Subcutaneous abdominal adipose tissue (tissue), 5 donors: ENCODE measurements around the gene CSTF2.
"Not testable (repeated sequence)": the region's sequence is repeated elsewhere in the genome, so short reads cannot be mapped to it uniquely, and the experiment has no call there.

ENCODE experiments used
- H3K27ac ChIP-seq: one replicate; pipeline ENCODE4 v1.7.0; 2013; ENCODE audit warnings: low read depth, mild to moderate bottlenecking, inconsistent platforms, low read length, moderate library complexity
- H3K27me3 ChIP-seq, 5 donors: one replicate each; pipeline ENCODE4 v1.7.0; 2013; ENCODE audit warnings: low read length in 5 of 5, inconsistent platforms in 1 of 5; ENCODE audit not compliant: control insufficient read depth in 5 of 5, insufficient read depth in 4 of 5
- H3K36me3 ChIP-seq, 5 donors: one replicate each; pipeline ENCODE4 v1.7.0; 2013; ENCODE audit warnings: low read length in 5 of 5; ENCODE audit not compliant: control insufficient read depth in 5 of 5, insufficient read depth in 5 of 5
- H3K4me1 ChIP-seq, 5 donors: one replicate each; pipeline ENCODE4 v1.7.0; 2013; ENCODE audit warnings: low read length in 5 of 5, mild to moderate bottlenecking in 3 of 5, moderate library complexity in 1 of 5; ENCODE audit not compliant: control insufficient read depth in 5 of 5, insufficient read depth in 5 of 5
- H3K4me3 ChIP-seq, 5 donors: one replicate each; pipeline ENCODE4 v1.7.0; 2013; ENCODE audit warnings: low read length in 5 of 5, low read depth in 1 of 5
- H3K9ac ChIP-seq, 5 donors: one replicate each; pipeline ENCODE4 v1.7.0; 2013; ENCODE audit warnings: low read length in 5 of 5, mild to moderate bottlenecking in 4 of 5, moderate library complexity in 3 of 5
- H3K9me3 ChIP-seq, 5 donors: one replicate each; pipeline ENCODE4 v1.7.0; 2013; ENCODE audit warnings: low read length in 5 of 5; ENCODE audit not compliant: control insufficient read depth in 5 of 5
- donor health status: healthy.
- donor health status: healthy.
- donor health status: healthy.
- donor health status: healthy.
- donor health status: healthy.

Gene CSTF2, protein sequence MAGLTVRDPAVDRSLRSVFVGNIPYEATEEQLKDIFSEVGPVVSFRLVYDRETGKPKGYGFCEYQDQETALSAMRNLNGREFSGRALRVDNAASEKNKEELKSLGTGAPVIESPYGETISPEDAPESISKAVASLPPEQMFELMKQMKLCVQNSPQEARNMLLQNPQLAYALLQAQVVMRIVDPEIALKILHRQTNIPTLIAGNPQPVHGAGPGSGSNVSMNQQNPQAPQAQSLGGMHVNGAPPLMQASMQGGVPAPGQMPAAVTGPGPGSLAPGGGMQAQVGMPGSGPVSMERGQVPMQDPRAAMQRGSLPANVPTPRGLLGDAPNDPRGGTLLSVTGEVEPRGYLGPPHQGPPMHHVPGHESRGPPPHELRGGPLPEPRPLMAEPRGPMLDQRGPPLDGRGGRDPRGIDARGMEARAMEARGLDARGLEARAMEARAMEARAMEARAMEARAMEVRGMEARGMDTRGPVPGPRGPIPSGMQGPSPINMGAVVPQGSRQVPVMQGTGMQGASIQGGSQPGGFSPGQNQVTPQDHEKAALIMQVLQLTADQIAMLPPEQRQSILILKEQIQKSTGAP

GRCh38 chrX:100819837-100820666, at the start of gene CSTF2:
Gene CSTF2, plus strand, starts transcription at chrX:100820391. Its CDS starts 26 bp downstream, at chrX:100820417.
- H3K4me1 ChIP-seq, result peaks cover 0 to 11% (median 5%) of the 10 kb centered on the region in 5 donors
- H3K4me3 ChIP-seq, result peak within 1 kb of the TSS; percentile 77 to 94 (median 86)
- peak within 1 kb of the TSS; percentile 34 for H3K27ac ChIP-seq
- peaks cover 0 to 16% (median 8%) of the 10 kb centered on the region in 5 donors for H3K27me3 ChIP-seq
- peak within 1 kb of the TSS; percentile 31 to 64 (median 49) for H3K9ac ChIP-seq
- H3K36me3 ChIP-seq, result peaks cover 10 to 22% (median 14%) of the 10 kb centered on the region in 5 donors
- H3K9me3 ChIP-seq, result peaks cover 0 to 3% (median 0%) of the 10 kb centered on the region in 5 donors

DNA sequence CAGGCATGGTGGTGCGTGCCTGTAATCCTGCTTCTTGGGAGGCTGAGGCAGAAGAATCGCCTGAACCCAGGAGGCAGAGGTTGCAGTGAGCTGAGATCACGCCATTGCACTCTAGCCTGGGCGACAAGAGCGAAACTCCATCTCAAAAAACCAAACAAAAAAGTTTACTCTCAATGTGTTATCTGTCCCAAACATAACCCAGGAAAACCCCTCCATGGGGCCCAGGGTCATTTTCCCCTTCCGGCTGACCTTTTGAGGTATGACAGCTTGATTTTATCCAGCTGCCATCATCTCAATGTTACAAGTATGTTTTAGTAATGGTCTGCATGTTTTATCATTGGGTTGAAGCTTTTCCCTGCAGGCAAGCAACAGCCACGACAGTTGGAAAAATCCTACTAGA, 23.8 kb upstream of the CSTF2 start:
- not testable (repeated sequence) for H3K27me3 ChIP-seq, H3K27ac ChIP-seq, H3K4me1 ChIP-seq, H3K36me3 ChIP-seq, H3K9me3 ChIP-seq, H3K4me3 ChIP-seq, H3K9ac ChIP-seq

- Histone ChIP-seq H3K9me3 (no peaks in the 10 kb centered on the region), H3K9ac (no peak overlapping the region), H3K36me3 (no peaks in the 10 kb centered on the region), H3K27ac (no peak overlapping the region), H3K27me3 (peaks cover 0 to 5% (median 2%) of the 10 kb centered on the region in 5 donors), H3K4me3 (no peak overlapping the region), H3K4me1 (no peaks in the 10 kb centered on the region)
Measured at GRCh38 chrX:100797359-100797758, 22.8 kb upstream of the CSTF2 start.

DNA sequence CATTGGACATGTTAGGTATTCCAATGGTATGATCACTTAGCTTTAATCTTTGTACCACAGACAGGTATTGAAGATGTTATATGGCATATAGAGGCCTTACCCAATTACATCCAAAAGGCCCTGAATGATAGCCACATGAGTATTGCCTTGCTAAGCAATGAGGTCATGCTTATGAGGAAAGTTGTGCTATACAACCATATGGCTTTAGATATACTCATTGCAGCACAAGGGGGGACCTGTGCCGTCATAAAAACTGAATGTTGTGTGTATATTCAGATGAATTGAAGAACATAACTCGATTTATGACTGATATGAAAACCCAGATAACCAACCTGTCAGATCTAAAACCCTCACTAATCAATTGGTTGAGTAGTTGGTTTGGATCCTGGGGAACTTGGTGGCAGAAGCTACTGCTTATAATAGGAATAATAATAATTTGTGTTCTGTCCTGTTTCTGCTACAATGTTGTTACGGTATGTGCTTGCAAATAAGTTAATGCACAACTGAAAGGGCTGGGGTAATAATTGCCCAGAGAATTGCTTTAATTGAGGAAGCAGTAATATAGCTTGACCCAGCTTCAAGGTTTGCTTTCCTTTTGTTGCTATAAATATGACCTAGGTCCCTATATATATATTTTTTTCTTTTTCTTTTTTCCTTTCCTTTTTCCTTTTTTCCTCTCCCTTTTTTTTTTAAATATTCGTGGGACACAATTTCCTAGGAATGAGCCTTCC, 21.5 kb upstream of the CSTF2 start:
- H3K9ac ChIP-seq, result no peak overlapping the region
- peaks cover 0 to 5% (median 2%) of the 10 kb centered on the region in 5 donors for H3K27me3 ChIP-seq
- no peaks in the 10 kb centered on the region for H3K4me1 ChIP-seq
- H3K9me3 ChIP-seq, result no peaks in the 10 kb centered on the region
- H3K36me3 ChIP-seq, result no peaks in the 10 kb centered on the region
- H3K4me3 ChIP-seq, result no peak overlapping the region
- no peak overlapping the region for H3K27ac ChIP-seq

DNA sequence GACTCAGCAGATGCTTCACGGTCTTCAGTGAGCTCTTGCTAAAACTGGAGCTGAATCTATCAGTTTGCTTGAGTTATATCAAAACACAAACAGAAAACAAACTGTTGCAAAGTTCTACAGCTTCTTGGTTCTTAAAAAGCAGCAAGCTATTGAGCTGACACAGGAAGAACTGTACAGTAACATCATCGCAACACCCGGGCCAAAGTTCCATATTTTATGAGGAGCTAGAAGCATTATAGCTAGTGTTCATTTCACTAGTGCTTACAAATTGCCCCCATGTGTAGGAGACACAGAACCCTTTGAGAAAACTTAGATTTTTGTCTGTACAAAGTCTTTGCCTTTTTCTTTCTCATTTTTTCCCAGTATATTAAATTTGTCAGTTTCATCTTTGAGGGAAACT, 17.3 kb upstream of the CSTF2 start:
- peaks cover 0 to 11% (median 4%) of the 10 kb centered on the region in 5 donors for H3K9me3 ChIP-seq
- H3K27me3 ChIP-seq, result peaks cover 0 to 5% (median 2%) of the 10 kb centered on the region in 5 donors
- H3K4me1 ChIP-seq, result no peaks in the 10 kb centered on the region
- no peaks in the 10 kb centered on the region for H3K36me3 ChIP-seq
- H3K9ac ChIP-seq, result no peak overlapping the region
- no peak overlapping the region for H3K27ac ChIP-seq
- no peak overlapping the region for H3K4me3 ChIP-seq

GRCh38 chrX:100804780-100805179, 15.4 kb upstream of the CSTF2 start:
- no peak overlapping the region for H3K4me3 ChIP-seq
- H3K27me3 ChIP-seq, result peaks cover 0 to 5% (median 0%) of the 10 kb centered on the region in 5 donors
- no peaks in the 10 kb centered on the region for H3K36me3 ChIP-seq
- H3K9ac ChIP-seq, result no peak overlapping the region
- peaks cover 0 to 11% (median 6%) of the 10 kb centered on the region in 5 donors for H3K9me3 ChIP-seq
- H3K4me1 ChIP-seq, result no peaks in the 10 kb centered on the region
- H3K27ac ChIP-seq, result no peak overlapping the region

GRCh38 chrX:100808265-100808664, 11.9 kb upstream of the CSTF2 start:
- peaks cover 0 to 11% (median 6%) of the 10 kb centered on the region in 5 donors for H3K9me3 ChIP-seq
- H3K27ac ChIP-seq, H3K9ac ChIP-seq, H3K27me3 ChIP-seq, H3K4me1 ChIP-seq, H3K36me3 ChIP-seq, H3K4me3 ChIP-seq: not testable (repeated sequence)

- no peaks in the 10 kb centered on the region for H3K36me3 ChIP-seq
- peaks cover 0 to 8% (median 0%) of the 10 kb centered on the region in 5 donors for H3K9me3 ChIP-seq
- peaks cover 0 to 8% (median 2%) of the 10 kb centered on the region in 5 donors for H3K4me1 ChIP-seq
- H3K27me3 ChIP-seq, result peaks cover 8 to 27% (median 8%) of the 10 kb centered on the region in 5 donors
- no peak overlapping the region for H3K9ac ChIP-seq
- H3K27ac ChIP-seq, result no peak overlapping the region
- peak overlapping the region in 1 of 5 donors; percentile 19 for H3K4me3 ChIP-seq
Measured at GRCh38 chrX:100812216-100813158, 7.7 kb upstream of the CSTF2 start.

GRCh38 chrX:100817340-100817739, 2.9 kb upstream of the CSTF2 start:
- Histone ChIP-seq H3K9me3 (peaks cover 0 to 7% (median 0%) of the 10 kb centered on the region in 5 donors), H3K9ac (no peak overlapping the region), H3K4me1 (peaks cover 0 to 11% (median 8%) of the 10 kb centered on the region in 5 donors), H3K4me3 (no peak overlapping the region), H3K36me3 (peaks cover 0 to 2% (median 0%) of the 10 kb centered on the region in 5 donors), H3K27me3 (peaks cover 4 to 24% (median 8%) of the 10 kb centered on the region in 5 donors), H3K27ac (no peak overlapping the region)
